Measurements from ENCODE around the gene PSMB11. TPM values are rescaled to one million over a fixed set of nuclear protein-coding genes. Genes with fewer than 3 reads are reported as not detected.

PSMB11 gene
- total RNA-seq, 1 donor from 2014 or later = not detected

- intact Hi-C loops (cut with DNase I) = no loop called here
- no peaks in the 10 kb centered on the region for H3K27me3 ChIP-seq (ENCODE audit: low read depth)
- no peak for DNase-seq
- TF ChIP-seq CTCF (IDR thresholded peaks at IDR 0.05) = no peak
- H3K4me1 ChIP-seq = peaks cover 20% of the 10 kb centered on the region
- H3K36me3 ChIP-seq = peaks cover 44% of the 10 kb centered on the region
- peak overlapping the region; percentile 89 for H3K4me3 ChIP-seq
- peak in 1 of 2 donors; percentile 1 for ATAC-seq
- H3K9me3 ChIP-seq = no peaks in the 10 kb centered on the region
- H3K27ac ChIP-seq = peak overlapping the region; percentile 94
Measured at GRCh38 chr14:23033801-23034497, 8.1 kb upstream of the PSMB11 start.

- Histone ChIP-seq H3K4me3 (peak within 1 kb of the TSS; percentile 89), H3K4me1 (peaks cover 20% of the 10 kb centered on the region), H3K36me3 (peaks cover 37% of the 10 kb centered on the region), H3K27me3 (ENCODE audit: low read depth) (no peaks in the 10 kb centered on the region), H3K9me3 (no peaks in the 10 kb centered on the region), H3K27ac (peak within 1 kb of the TSS; percentile 94)
- intact Hi-C loops (cut with DNase I) = no loop called here
- TF ChIP-seq CTCF (IDR thresholded peaks at IDR 0.05) = no peak
- DNase-seq (peak; percentile 92), ATAC-seq (peak; percentile 98 to 99)
Measured at GRCh38 chr14:23034498-23035302, 7.3 kb upstream of the PSMB11 start, which contains the start of gene PSMB5. Gene PSMB5, minus strand, starts transcription at chr14:23034900. Its CDS starts 19 bp downstream, at chr14:23034881.

- intact Hi-C loops (cut with DNase I) = no loop called here
- ATAC-seq = no peak
- H3K9me3 ChIP-seq = no peaks in the 10 kb centered on the region
- TF ChIP-seq CTCF (IDR thresholded peaks at IDR 0.05) = no peak
- H3K4me1 ChIP-seq = peaks cover 20% of the 10 kb centered on the region
- H3K27ac ChIP-seq = peak overlapping the region; percentile 94
- peaks cover 29% of the 10 kb centered on the region for H3K36me3 ChIP-seq
- H3K27me3 ChIP-seq (ENCODE audit: low read depth) = no peaks in the 10 kb centered on the region
- no peak for DNase-seq
- H3K4me3 ChIP-seq = peak overlapping the region; percentile 89
Measured at GRCh38 chr14:23035303-23036144, 6.5 kb upstream of the PSMB11 start.

GRCh38 chr14:23040100-23040499 lies 1.9 kb upstream of the PSMB11 start:
- Histone ChIP-seq H3K9me3 (no peaks in the 10 kb centered on the region), H3K36me3 (no peaks in the 10 kb centered on the region), H3K27me3 (ENCODE audit: low read depth) (no peaks in the 10 kb centered on the region), H3K4me3 (no peak overlapping the region), H3K27ac (no peak overlapping the region), H3K4me1 (peaks cover 6% of the 10 kb centered on the region)
- intact Hi-C loops (cut with DNase I) = no loop called here
- no peak for ATAC-seq
- no peak for TF ChIP-seq CTCF (IDR thresholded peaks at IDR 0.05)
- DNase-seq = no peak

GRCh38 chr14:23041729-23042128 lies 283 bp upstream of the PSMB11 start:
- Histone ChIP-seq H3K4me1 (peaks cover 11% of the 10 kb centered on the region), H3K9me3 (no peaks in the 10 kb centered on the region), H3K36me3 (no peaks in the 10 kb centered on the region), H3K27me3 (ENCODE audit: low read depth) (no peaks in the 10 kb centered on the region), H3K4me3 (no peak overlapping the region), H3K27ac (no peak overlapping the region)
- no peak for DNase-seq
- intact Hi-C loops (cut with DNase I) = no loop called here
- TF ChIP-seq CTCF (IDR thresholded peaks at IDR 0.05) = no peak
- ATAC-seq = no peak

Data from lower lobe of right lung (tissue), 2 donors.